DOHH2 (cell line): ENCODE data around the gene HHEX.

Experiments used
- EZH2phosphoT487 ChIP-seq: fragments of 200-600 bp; sonication (generic); IDR thresholded peaks from 2 replicates; pipeline ENCODE4 v1.6.1; 2017; ENCODE audit warnings: borderline replicate concordance, mild to moderate bottlenecking, antibody characterized with exemption, low read length, moderate library complexity, mixed read lengths
- TF ChIP-seq, protein P1 (sequence below): fragments of 200-600 bp; sonication (generic); IDR thresholded peaks from one replicate; pipeline ENCODE4 v1.5.1; 2014; ENCODE audit warnings: antibody characterized with exemption, mild to moderate bottlenecking, low read depth, low read length; ENCODE audit not compliant: poor library complexity, severe bottlenecking

GRCh38 chr10:92720831-92721165 lies 31.0 kb downstream of the HHEX start:
- TF ChIP-seq, protein P1, sequence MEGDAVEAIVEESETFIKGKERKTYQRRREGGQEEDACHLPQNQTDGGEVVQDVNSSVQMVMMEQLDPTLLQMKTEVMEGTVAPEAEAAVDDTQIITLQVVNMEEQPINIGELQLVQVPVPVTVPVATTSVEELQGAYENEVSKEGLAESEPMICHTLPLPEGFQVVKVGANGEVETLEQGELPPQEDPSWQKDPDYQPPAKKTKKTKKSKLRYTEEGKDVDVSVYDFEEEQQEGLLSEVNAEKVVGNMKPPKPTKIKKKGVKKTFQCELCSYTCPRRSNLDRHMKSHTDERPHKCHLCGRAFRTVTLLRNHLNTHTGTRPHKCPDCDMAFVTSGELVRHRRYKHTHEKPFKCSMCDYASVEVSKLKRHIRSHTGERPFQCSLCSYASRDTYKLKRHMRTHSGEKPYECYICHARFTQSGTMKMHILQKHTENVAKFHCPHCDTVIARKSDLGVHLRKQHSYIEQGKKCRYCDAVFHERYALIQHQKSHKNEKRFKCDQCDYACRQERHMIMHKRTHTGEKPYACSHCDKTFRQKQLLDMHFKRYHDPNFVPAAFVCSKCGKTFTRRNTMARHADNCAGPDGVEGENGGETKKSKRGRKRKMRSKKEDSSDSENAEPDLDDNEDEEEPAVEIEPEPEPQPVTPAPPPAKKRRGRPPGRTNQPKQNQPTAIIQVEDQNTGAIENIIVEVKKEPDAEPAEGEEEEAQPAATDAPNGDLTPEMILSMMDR = no peak
- TF ChIP-seq EZH2phosphoT487 = no peak
